KG1 (cell line): ENCODE measurements around the gene WIPF2.

Experiments used
- DNase-seq: peaks from one replicate; lab custom pipeline; 2025; lab: John Stamatoyannopoulos, UW

WIPF2 gene, protein sequence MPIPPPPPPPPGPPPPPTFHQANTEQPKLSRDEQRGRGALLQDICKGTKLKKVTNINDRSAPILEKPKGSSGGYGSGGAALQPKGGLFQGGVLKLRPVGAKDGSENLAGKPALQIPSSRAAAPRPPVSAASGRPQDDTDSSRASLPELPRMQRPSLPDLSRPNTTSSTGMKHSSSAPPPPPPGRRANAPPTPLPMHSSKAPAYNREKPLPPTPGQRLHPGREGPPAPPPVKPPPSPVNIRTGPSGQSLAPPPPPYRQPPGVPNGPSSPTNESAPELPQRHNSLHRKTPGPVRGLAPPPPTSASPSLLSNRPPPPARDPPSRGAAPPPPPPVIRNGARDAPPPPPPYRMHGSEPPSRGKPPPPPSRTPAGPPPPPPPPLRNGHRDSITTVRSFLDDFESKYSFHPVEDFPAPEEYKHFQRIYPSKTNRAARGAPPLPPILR

DNA sequence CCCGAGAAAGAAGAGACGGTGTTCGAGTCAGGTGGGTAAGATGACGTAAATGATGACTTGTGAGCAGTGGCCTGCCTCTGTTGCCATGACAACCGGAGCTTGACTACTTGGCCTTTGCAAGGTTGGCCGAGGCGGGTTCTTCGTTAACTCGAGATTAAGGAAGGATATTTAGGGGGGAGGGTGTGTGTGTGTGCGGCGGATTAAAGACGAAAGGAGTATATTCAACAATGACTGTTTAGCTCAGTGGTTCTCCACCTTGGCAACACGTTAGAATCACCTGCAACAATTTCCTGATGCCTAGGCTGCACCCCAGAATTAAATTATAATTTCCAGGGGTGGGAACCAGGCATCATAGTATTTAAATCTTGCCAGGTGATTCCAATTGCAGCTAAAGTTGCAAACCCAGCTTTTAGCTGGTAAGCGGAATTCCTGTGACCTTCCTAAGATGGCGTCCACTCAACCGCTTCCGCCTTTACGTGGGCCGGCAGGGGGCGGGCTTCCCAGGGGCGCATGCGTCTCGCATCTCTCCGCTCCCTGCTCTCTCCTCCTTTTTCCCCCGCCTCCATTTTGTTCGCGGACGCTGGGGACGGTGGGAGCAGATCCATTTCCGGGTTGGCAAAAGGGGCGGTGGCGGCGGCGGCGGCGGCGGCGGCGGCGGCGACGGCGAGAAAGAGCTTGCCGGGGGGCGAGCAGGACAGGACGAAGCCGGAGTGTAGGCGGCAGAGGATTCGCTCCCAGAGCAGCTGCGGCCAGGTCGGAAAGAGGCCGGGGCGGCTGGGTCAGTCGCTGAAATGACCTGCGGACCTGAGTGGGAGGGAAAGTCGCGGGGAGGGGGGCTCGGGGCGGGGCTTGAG, at the start of gene WIPF2:
Gene WIPF2 (plus strand): TSS at position 565 of the 854 bp plus-strand sequence. CDS start 37,156 bp downstream, outside the sequence.
- peak; percentile 82 for DNase-seq

- DNase-seq = no peak
Observed at GRCh38 chr17:40170325-40170724, 48.8 kb upstream of the WIPF2 start.

- DNase-seq = no peak
Observed at GRCh38 chr17:40171750-40172149, 47.4 kb upstream of the WIPF2 start.

- DNase-seq = no peak
Observed at GRCh38 chr17:40173091-40173777, 45.9 kb upstream of the WIPF2 start.

GRCh38 chr17:40173778-40174135, 45.3 kb upstream of the WIPF2 start:
- no peak for DNase-seq

DNA sequence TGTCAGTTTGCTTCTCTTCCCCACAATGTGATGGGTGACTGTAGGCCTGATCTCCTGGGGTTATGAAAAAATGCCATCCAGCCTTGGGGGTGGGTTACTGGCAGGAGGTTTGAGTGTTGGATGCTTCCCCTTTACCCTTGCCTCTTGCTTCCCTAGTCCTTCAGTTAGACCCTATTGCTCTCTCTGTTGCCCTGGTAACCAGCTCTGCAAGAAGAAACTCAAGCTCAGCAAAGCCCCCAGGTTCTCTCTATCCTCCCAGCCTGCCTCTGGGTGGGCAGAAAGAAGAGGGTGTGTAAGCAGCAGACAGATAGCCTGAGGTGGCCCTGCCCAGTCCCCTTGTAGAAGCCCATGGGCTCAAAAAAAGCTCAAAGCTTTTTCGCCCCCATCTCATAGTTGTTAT, 44.6 kb upstream of the WIPF2 start:
- no peak for DNase-seq

GRCh38 chr17:40175928-40176753, 43.0 kb upstream of the WIPF2 start:
- DNase-seq = no peak

GRCh38 chr17:40176754-40177110, 42.4 kb upstream of the WIPF2 start:
- DNase-seq = no peak

GRCh38 chr17:40177275-40177874, 41.7 kb upstream of the WIPF2 start, which contains the start of gene RAPGEFL1:
Gene RAPGEFL1 (plus strand): TSS chr17:40177470. CDS start chr17:40177862, 392 bp downstream.
- DNase-seq = no peak

GRCh38 chr17:40178021-40178601, 41.0 kb upstream of the WIPF2 start:
- DNase-seq = no peak

DNA sequence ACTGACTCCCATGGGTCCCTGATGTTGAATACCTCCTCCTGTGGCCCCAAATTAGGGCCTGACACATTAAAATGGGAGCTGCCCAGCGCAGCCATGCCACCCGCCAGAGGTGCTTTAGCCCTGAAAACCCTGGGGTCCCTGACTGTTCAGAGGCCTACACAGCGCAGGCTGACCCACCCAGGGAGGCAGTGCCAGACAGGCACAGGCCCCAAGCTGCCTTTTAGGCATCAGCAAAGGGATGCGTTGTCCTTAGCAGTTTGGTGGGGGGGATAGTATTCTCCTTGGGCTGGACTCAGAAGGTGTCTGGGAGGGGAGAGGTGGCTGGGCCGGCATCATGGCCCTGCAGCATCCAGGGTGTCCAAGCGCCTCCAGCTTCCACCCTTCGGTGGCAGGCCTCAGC, 40.4 kb upstream of the WIPF2 start:
- DNase-seq = no peak

- DNase-seq = no peak
Observed at GRCh38 chr17:40179923-40180659, 39.0 kb upstream of the WIPF2 start.

DNA sequence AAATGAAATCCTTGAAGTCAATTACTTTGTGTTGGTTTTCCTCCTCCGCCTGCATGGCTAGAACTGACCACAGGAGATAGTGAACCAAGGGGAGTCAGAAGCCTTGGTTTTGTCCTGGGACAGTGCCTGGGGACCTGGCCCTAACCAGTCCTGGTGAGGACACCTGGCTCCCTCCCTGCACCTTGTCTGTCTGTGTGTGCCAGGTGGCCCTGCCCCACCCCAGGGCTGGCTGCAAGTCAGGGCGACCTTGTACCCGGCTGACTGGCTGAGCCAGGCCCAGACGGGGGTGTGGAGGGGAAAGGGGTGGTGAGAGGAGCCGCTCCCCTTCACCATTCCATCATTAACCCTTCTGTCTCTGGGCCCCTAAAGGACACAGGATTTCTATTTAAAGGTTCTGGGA, 38.4 kb upstream of the WIPF2 start:
- no peak for DNase-seq

DNA sequence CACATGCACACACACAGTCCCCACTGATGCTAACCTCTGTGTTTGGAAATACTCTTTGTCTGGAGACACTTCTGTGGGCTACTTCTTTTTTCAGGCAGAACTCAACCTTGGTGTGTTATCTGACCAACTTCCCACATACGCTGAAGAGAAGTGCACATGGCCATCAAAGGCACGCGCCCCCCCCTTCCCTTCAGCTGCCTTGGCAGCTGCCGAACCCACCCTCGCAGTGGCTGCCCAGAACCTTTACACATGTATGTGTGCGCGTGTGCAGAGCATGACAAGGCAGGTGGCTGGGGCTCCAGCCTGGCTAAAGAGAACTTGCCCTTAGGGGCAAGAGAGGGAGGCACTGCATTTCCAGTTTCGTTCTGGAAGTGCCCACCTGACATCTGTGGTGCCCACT, 37.9 kb upstream of the WIPF2 start:
- no peak for DNase-seq

GRCh38 chr17:40182606-40183005, 36.5 kb upstream of the WIPF2 start:
- no peak for DNase-seq

- DNase-seq = no peak
Observed at GRCh38 chr17:40187238-40187637, 31.9 kb upstream of the WIPF2 start.

DNA sequence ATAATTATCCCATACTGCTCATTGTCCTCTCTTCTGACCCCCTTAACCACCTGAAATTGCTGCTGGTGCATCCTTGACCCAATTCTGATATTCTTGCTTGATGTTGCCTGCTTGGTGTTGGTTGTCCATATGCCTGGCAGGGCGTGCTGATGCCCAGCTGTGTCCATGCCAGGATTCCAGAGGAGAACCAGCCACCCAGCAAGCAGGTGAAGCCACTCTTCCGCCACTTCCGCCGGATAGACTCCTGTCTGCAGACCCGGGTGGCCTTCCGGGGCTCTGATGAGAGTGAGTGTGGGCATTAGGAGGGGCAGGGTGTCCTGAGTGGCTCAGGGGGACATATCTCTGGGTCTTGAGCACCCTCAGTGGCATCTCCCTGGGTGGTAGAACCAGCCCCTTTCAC, 30.4 kb upstream of the WIPF2 start:
- DNase-seq = no peak

DNA sequence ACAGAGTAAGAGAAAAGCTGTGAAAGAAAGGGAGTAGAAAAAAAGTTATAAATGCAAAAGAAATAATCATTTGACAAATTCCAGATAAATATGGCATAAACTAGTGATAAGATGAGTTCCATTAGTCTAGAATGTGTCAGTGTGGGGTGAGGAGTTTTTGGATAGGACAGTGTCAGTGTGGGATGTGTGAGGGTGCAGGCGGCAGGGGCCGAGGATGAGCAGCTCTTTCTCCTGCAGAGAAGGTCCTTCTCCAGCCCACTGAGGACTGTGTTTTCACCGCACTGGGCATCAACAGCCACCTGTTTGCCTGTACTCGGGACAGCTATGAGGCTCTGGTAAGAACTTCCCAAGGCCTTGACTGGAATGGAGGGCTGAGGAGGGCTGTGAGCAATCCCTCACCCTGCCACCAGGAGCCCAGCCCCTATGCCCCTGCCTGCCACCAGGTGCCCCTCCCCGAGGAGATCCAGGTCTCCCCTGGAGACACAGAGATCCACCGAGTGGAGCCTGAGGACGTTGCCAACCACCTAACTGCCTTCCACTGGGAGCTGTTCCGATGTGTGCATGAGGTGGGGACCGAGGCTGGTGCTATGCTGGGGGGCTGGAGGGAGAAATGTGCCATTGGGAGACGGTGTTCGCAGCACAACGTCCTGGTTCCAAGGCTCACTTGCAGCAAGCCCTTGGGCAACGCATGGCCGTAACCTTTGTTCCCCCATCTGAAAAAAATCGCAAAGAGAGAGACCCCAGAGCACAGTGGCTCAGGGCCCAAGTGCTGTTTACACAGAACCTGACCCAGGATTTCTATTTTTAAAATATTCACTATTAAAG, 28.7 kb upstream of the WIPF2 start:
- DNase-seq = no peak
